HFFc6 (cell line): ENCODE measurements around the gene LTA4H. TPM values are rescaled to one million over a fixed set of nuclear protein-coding genes. Genes with fewer than 3 reads are reported as not detected.
"Not testable (repeated sequence)": the region's sequence is repeated elsewhere in the genome, so short reads cannot be mapped to it uniquely, and the experiment has no call there.

Experiments used
- DNase-seq: peaks from one replicate; pipeline ENCODE4 v3.0.0-alpha.2; 2018
- H3K27ac Mint-ChIP-seq: 2 replicates; pipeline ENCODE4 v1.8.0; 2020; ENCODE audit warnings: mild to moderate bottlenecking, mixed read lengths
- H3K27me3 Mint-ChIP-seq: 2 replicates; pipeline ENCODE4 v1.8.0; 2021; ENCODE audit warnings: mild to moderate bottlenecking, moderate library complexity, mixed read lengths; ENCODE audit not compliant: insufficient read depth
- H3K36me3 Mint-ChIP-seq: 2 replicates; pipeline ENCODE4 v1.8.0; 2021; ENCODE audit warnings: low read depth, mixed read lengths
- H3K4me1 Mint-ChIP-seq: 2 replicates; pipeline ENCODE4 v1.8.0; 2020; ENCODE audit warnings: low read depth, mixed read lengths
- H3K4me3 Mint-ChIP-seq: 2 replicates; pipeline ENCODE4 v1.8.0; 2020; ENCODE audit warnings: mild to moderate bottlenecking, moderate library complexity, mixed read lengths
- H3K9me3 Mint-ChIP-seq: 2 replicates; pipeline ENCODE4 v1.8.0; 2020; ENCODE audit warnings: mild to moderate bottlenecking, mixed read lengths
- total RNA-seq, 6 experiments: library from RNA; stranded (reverse); fragmentation: NEBNext Ultra II Directional; extraction: Animal tissue kit (Norgen Biotek cat#: 25700); gene quantifications; 2 replicates in 1 of 6; 3 replicates in 5 of 6; pipeline ENCODE4 v1.2.3, GENCODE V29; 2021
- TF ChIP-seq, protein P1 (sequence below): fragments of 200-600 bp; sonication (generic); IDR thresholded peaks from 2 replicates; pipeline ENCODE4 v1.5.0; 2021; ENCODE audit warnings: antibody characterized with exemption, mild to moderate bottlenecking

LTA4H gene
- total RNA-seq, 6 experiments from 2014 or later: 50.2 to 59.0 (median 51.6) TPM

DNA sequence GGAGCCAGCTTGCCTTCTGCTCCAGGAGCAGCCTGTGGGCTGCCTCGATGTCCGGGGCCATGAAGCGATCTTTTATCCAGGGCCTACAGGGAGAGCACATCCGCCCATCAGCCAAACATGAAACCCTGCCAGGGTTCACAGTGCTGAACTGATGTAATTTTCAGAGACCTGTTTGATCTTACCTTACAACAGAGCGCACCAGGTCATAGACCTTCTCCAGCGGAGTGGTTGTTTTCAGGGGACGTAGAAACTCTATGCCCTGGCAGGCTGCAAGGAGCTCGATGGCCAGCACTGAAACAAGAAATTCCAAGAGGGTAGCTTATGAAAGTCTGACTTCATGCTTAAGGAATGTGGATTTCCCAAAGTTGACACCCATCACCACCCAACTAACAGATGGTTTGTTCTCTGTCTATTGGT is 59.0 kb downstream of the LTA4H start:
- TF ChIP-seq, protein P1, sequence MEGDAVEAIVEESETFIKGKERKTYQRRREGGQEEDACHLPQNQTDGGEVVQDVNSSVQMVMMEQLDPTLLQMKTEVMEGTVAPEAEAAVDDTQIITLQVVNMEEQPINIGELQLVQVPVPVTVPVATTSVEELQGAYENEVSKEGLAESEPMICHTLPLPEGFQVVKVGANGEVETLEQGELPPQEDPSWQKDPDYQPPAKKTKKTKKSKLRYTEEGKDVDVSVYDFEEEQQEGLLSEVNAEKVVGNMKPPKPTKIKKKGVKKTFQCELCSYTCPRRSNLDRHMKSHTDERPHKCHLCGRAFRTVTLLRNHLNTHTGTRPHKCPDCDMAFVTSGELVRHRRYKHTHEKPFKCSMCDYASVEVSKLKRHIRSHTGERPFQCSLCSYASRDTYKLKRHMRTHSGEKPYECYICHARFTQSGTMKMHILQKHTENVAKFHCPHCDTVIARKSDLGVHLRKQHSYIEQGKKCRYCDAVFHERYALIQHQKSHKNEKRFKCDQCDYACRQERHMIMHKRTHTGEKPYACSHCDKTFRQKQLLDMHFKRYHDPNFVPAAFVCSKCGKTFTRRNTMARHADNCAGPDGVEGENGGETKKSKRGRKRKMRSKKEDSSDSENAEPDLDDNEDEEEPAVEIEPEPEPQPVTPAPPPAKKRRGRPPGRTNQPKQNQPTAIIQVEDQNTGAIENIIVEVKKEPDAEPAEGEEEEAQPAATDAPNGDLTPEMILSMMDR: no peak
- H3K27ac Mint-ChIP-seq: no peak overlapping the region
- no peaks in the 10 kb centered on the region for H3K9me3 Mint-ChIP-seq
- H3K36me3 Mint-ChIP-seq: no peaks in the 10 kb centered on the region
- H3K27me3 Mint-ChIP-seq: peaks cover 33% of the 10 kb centered on the region
- H3K4me3 Mint-ChIP-seq: no peak overlapping the region
- no peak for DNase-seq
- H3K4me1 Mint-ChIP-seq: no peaks in the 10 kb centered on the region

DNA sequence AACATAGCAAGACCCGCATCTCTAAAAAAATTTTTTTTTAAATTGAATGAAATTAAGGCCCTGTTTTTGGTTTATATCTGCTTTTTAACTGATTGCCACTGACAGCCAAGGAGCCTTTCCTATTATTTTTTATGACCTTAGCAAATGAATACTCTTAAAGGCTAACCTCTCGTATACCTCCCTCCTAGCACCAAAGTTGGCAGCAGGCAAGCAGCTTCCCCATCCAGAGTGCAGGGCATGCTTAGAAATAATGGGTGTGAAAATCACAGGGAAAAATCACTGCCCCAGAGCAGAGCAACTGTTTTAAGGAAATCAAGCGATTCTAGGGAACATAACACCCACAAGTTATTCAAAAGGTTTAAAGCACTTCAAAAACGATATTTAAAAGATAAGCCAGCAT is 59.9 kb downstream of the LTA4H start:
- Mint-ChIP-seq H3K27me3 (peaks cover 32% of the 10 kb centered on the region), H3K4me1 (no peaks in the 10 kb centered on the region), H3K36me3 (no peaks in the 10 kb centered on the region), H3K27ac (no peak overlapping the region), H3K9me3 (peaks cover under 1% of the 10 kb centered on the region; the same call in 1 of the 2 replicates), H3K4me3 (no peak overlapping the region)
- DNase-seq: no peak
- TF ChIP-seq, protein P1: no peak

DNA sequence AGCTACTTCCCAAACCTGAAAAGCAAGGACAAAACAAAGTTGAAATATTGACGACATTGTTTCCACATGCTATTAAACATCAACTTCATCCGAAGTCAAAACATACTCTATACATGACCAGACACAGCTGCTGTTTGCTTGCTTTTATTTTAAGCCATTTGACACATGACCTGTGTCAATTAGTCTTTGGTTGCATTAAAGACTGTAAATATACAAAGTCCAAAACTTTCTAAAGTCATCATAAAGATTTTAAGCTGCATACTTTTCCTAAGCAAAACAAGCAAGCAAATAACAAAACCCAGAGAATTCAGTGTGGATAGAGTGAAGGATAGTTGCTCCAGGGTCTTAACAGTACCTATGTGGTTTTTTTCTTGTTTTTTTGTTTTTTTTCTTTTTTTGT is 61.0 kb downstream of the LTA4H start:
- Mint-ChIP-seq H3K27ac (no peak overlapping the region), H3K4me1 (no peaks in the 10 kb centered on the region), H3K27me3 (peaks cover 29% of the 10 kb centered on the region), H3K4me3 (no peak overlapping the region), H3K9me3 (peaks cover 7% of the 10 kb centered on the region; the same call in 1 of the 2 replicates), H3K36me3 (no peaks in the 10 kb centered on the region)
- TF ChIP-seq, protein P1: no peak
- no peak for DNase-seq

DNA sequence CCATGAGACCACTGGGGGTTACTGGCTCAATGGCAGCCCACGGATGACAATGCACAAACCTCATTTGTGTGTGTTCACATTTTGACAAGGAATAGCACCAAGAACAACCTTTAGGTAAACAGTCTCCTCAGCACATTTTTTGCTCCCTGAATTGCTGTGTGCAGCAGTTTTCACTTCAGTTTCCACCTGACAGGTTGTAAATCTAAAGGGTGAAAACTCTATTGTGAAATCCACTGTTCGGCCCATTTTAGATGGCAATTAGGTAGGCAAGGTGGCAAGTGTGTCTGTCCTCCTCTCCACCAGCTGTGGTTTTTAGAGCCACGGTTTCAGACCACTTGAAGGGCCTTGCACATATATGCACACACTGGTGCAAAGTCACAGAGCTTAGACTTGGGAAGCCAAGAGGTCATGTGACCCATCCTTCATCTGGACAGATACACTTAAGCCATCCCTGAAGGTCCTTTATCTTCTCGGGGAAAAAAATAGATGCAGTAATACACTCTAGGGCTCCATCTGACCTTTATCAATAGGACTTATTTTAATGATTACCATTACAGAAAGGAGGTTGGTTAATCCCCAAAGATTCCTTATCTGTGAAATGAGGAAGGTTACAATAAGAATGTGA is 62.4 kb downstream of the LTA4H start:
- Mint-ChIP-seq H3K36me3 (no peaks in the 10 kb centered on the region), H3K4me3 (no peak overlapping the region), H3K27me3 (peaks cover 22% of the 10 kb centered on the region; the same call in 1 of the 2 replicates), H3K27ac (no peak overlapping the region), H3K4me1 (no peaks in the 10 kb centered on the region), H3K9me3 (peaks cover 7% of the 10 kb centered on the region; the same call in 1 of the 2 replicates)
- DNase-seq: no peak
- TF ChIP-seq, protein P1: no peak

DNA sequence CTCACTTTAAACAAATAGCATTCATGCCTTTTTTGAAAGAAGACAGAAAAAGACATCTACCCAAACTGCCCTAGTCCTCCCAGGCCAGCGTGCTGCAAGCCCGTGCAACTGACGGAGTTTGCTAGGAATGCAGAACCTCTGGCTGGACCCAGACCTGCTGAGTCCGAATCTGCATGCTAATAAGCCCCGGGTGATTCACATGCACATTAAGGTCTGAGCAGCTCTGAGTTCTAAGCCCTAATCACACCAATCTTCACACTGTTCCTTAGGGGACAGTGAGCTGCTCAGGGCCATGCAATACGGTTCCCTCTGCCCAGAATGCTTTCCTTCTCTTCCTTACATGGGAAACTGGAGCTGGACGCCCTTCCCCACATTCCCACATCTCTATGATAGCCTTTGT is 64.5 kb downstream of the LTA4H start:
- DNase-seq: no peak
- Mint-ChIP-seq H3K4me1 (peaks cover 10% of the 10 kb centered on the region), H3K9me3 (peaks cover 7% of the 10 kb centered on the region; the same call in 1 of the 2 replicates)

DNA sequence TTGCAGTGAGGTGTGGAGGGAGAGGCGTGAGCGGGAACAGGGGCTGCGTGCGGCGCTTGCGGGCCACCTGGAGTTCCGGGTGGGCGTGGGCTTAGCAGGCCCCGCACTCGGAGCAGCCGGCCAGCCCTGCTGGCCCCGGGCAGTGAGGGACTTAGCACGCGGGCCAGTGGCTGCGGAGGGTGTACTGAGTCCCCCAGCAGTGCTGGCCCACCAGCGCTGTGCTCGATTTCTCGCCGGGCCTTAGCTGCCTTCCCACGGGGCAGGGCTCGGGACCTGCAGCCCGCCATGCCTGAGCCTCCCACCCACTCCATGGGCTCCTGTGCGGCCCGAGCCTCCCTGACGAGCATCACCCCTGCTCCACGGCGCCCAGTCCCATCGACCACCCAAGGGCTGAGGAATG is 66.3 kb downstream of the LTA4H start:
- H3K27me3 Mint-ChIP-seq: peaks cover 10% of the 10 kb centered on the region
- H3K4me3 Mint-ChIP-seq, DNase-seq, H3K4me1 Mint-ChIP-seq, H3K9me3 Mint-ChIP-seq, H3K36me3 Mint-ChIP-seq, H3K27ac Mint-ChIP-seq: not testable (repeated sequence)

More for the DNA sequence above, 64.5 kb downstream of the LTA4H start:
- peaks cover 7% of the 10 kb centered on the region; the same call in 1 of the 2 replicates for H3K27me3 Mint-ChIP-seq
- TF ChIP-seq, protein P1: no peak
- H3K4me3 Mint-ChIP-seq: no peak overlapping the region
- no peak overlapping the region for H3K27ac Mint-ChIP-seq
- no peaks in the 10 kb centered on the region for H3K36me3 Mint-ChIP-seq
